IMR-90 (cell line): Measurements from ENCODE around the gene PPP6R1.

Source experiments
- BHLHE40 ChIP-seq: fragments of 150-350 bp; IDR thresholded peaks from 2 replicates; pipeline ENCODE4 v1.6.1; 2016; ENCODE audit warnings: mild to moderate bottlenecking, low read depth, low read length
- CEBPB ChIP-seq: IDR thresholded peaks from 2 replicates; pipeline ENCODE4 v1.6.1; 2012; ENCODE audit warnings: low read depth, low read length, improper control_type of control experiment
- FOS ChIP-seq: fragments of 150-350 bp; IDR thresholded peaks from 2 replicates; pipeline ENCODE4 v1.6.1; 2016; ENCODE audit warnings: low read depth, low read length
- MAFK ChIP-seq: IDR thresholded peaks from 2 replicates; pipeline ENCODE4 v1.6.1; 2012; ENCODE audit warnings: low read depth, low read length, improper control_type of control experiment
- MAZ ChIP-seq: IDR thresholded peaks from 2 replicates; pipeline ENCODE4 v1.6.1; 2012; ENCODE audit warnings: low read depth, mild to moderate bottlenecking, low read length, improper control_type of control experiment, moderate library complexity, borderline replicate concordance
- MXI1 ChIP-seq: IDR thresholded peaks from 2 replicates; pipeline ENCODE4 v1.6.1; 2012; ENCODE audit warnings: low read depth, mild to moderate bottlenecking, low read length, moderate library complexity, borderline replicate concordance
- POLR2A ChIP-seq: IDR thresholded peaks from 2 replicates; pipeline ENCODE4 v1.6.1; 2012; ENCODE audit warnings: mild to moderate bottlenecking, low read depth, low read length
- RAD21 ChIP-seq: IDR thresholded peaks from 2 replicates; pipeline ENCODE4 v1.6.1; 2012; ENCODE audit warnings: low read length, improper control_type of control experiment
- RCOR1 ChIP-seq: IDR thresholded peaks from 2 replicates; pipeline ENCODE4 v1.6.1; 2012; ENCODE audit warnings: mild to moderate bottlenecking, low read length, improper control_type of control experiment; ENCODE audit not compliant: insufficient replicate concordance
- RFX5 ChIP-seq: IDR thresholded peaks from 2 replicates; pipeline ENCODE4 v1.8.0; 2012; ENCODE audit warnings: low read depth, mild to moderate bottlenecking, low read length, moderate library complexity
- SMC3 ChIP-seq: fragments of 150-350 bp; IDR thresholded peaks from 2 replicates; pipeline ENCODE4 v1.6.1; 2016; ENCODE audit warnings: low read depth, mild to moderate bottlenecking, antibody characterized with exemption, low read length, moderate library complexity
- TF ChIP-seq, protein P1 (sequence below): conservative IDR thresholded peaks from 2 replicates; pipeline ENCODE4 v1.5.1; 2012; ENCODE audit warnings: mild to moderate bottlenecking, low read depth, low read length, improper control_type of control experiment
- TF ChIP-seq, protein P2 (sequence below): fragments of 150-350 bp; IDR thresholded peaks from 2 replicates; pipeline ENCODE4 v1.6.1; 2017; ENCODE audit warnings: mild to moderate bottlenecking, antibody characterized with exemption, low read length, low read depth
- TF ChIP-seq, protein P3 (sequence below): fragments of 150-350 bp; IDR thresholded peaks from 2 replicates; pipeline ENCODE4 v1.6.1; 2016; ENCODE audit warnings: low read depth, mild to moderate bottlenecking, low read length, moderate library complexity, borderline replicate concordance

DNA sequence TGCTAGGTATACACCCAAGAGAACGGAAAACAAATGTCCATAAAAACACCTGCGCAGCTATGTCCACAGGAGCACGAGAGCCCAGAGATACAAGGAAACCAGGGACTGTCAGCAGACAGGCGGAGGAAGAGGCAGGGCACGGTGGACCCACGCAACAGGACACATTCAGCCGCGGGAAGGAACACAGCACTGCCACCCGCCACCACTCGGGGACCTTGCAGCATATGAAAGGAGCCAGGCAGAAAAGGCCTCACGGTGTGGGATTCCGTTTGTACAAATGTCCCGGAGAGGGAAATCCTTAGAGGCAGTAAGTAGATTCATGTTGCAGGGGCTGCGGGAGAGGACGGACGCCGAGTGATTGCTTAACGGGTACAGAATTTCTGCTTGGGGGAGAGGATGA lies 13.3 kb upstream of the PPP6R1 start:
- TF ChIP-seq, protein P1, sequence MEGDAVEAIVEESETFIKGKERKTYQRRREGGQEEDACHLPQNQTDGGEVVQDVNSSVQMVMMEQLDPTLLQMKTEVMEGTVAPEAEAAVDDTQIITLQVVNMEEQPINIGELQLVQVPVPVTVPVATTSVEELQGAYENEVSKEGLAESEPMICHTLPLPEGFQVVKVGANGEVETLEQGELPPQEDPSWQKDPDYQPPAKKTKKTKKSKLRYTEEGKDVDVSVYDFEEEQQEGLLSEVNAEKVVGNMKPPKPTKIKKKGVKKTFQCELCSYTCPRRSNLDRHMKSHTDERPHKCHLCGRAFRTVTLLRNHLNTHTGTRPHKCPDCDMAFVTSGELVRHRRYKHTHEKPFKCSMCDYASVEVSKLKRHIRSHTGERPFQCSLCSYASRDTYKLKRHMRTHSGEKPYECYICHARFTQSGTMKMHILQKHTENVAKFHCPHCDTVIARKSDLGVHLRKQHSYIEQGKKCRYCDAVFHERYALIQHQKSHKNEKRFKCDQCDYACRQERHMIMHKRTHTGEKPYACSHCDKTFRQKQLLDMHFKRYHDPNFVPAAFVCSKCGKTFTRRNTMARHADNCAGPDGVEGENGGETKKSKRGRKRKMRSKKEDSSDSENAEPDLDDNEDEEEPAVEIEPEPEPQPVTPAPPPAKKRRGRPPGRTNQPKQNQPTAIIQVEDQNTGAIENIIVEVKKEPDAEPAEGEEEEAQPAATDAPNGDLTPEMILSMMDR = no peak
- TF ChIP-seq FOS (no peak), MAFK (no peak), POLR2A (no peak), BHLHE40 (no peak), CEBPB (no peak), RCOR1 (no peak), SMC3 (no peak), RFX5 (no peak), MAZ (no peak), RAD21 (no peak), MXI1 (no peak)
- TF ChIP-seq, protein P2, sequence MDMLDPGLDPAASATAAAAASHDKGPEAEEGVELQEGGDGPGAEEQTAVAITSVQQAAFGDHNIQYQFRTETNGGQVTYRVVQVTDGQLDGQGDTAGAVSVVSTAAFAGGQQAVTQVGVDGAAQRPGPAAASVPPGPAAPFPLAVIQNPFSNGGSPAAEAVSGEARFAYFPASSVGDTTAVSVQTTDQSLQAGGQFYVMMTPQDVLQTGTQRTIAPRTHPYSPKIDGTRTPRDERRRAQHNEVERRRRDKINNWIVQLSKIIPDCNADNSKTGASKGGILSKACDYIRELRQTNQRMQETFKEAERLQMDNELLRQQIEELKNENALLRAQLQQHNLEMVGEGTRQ = no peak
- TF ChIP-seq, protein P3, sequence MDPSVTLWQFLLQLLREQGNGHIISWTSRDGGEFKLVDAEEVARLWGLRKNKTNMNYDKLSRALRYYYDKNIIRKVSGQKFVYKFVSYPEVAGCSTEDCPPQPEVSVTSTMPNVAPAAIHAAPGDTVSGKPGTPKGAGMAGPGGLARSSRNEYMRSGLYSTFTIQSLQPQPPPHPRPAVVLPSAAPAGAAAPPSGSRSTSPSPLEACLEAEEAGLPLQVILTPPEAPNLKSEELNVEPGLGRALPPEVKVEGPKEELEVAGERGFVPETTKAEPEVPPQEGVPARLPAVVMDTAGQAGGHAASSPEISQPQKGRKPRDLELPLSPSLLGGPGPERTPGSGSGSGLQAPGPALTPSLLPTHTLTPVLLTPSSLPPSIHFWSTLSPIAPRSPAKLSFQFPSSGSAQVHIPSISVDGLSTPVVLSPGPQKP = no peak
